ENCODE results near the gene ZNF354B.
A peak's percentile ranks its signal among the peaks of the same experiment; 100 is the strongest.
"Not testable (repeated sequence)": the region's sequence is repeated elsewhere in the genome, so short reads cannot be mapped to it uniquely, and the experiment has no call there.

Gene ZNF354B

DNA sequence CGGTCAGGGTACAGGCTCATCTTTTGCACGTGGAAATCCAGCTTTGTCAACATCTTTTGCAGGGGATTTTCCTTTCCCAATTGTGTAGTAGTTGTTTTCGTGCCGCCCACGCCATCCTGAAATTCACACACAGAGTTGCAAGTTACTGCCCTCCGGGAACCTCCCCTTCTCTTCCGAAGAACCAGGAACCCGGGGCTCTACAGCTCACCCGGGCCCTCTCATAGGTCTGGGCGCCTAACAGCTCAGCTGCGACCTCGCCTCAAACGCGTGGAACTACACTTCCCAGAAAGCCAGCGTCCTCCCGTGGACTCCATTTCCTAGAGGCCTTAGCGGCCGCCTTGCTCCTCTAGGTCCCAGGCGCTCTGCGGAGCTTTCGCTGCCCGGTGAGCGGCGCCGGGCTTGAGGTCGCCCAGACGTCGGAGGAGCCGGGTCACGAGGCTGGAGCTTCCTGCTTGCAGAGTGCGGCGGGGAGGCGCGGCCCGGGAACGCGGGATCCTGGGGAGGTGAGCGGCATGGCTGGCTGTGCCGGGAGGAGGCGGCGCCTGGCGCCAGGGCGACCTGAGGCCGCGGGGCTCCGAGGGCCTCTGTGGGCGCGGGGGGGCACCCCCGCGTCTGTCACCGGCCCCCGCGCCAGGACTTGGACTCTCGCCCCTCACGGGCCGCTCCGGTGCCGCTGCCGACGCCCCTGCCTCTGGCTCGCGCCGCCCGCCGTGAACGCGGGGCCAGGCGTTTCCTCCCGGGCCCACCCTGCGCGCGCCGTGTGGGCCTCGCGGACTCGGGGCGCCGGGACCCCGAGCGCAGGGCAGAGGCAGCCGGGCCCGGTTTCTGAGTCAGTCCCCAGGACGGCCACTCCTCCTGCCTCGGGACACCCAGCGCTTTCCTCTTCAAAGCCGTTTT, at the start of gene ZNF354B:
Gene ZNF354B (plus strand): TSS at position 329 of the 897 bp plus-strand sequence. CDS start 1,095 bp downstream, outside the sequence.
- peak; percentile 92 for DNase-seq

DNA sequence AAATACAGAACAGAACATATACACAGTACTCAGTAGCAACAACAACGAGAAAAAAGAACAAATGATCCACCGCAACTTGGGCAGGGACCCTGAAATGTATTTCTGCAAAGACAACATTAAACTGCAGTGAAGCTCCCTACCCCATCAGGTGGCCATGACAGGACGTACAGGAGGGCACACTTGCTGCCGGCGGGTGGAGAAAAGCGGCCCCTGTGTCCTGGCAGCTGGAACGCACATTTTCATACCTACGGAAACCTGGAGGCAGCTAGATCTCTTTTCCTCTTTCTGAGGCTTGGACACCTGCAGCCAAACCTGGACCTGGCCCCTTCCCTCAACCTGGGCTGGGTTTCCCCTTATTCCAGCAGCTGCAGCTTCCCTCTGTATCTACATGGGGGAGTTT, 42.2 kb upstream of the ZNF354B start:
- DNase-seq: no peak

DNA sequence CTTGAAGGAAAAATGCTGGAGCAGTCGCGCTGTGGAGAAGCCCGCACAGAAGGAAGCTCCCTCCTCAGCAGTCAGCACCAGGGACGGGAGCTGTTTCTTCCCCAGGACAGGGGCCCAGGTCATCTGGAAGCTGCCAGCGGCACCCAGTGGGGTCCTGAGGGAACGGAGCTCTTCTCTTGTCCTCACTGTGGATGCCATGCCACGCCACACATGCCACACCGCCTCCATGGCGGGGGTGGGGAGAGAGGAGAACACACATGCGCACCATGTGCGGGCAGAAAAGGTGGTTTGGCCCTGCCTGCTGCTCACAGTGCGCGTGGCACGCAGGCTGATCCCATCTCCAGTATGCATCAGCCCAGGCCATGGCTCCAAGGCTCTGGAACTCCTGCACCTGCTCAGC, 41.7 kb upstream of the ZNF354B start:
- DNase-seq: no peak

DNA sequence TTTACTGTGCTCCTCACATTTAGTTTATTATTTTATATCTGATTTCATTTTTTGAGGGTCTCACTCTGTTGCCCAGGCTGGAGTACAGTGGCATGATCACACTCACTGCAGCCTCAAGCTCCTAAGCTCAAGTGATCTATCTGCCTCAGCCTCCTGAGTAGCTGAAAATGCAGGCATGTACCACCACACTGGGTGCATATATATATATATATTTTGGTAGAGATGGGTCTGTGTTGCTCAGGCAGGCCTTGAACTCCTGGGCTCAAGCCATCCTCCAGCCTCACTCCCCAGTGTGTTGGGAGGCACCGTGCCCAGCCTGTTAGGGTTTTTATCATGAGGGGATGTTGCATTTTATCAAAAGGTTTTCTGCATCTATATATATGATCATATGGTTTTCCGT, 39.8 kb upstream of the ZNF354B start:
- DNase-seq: no peak

DNA sequence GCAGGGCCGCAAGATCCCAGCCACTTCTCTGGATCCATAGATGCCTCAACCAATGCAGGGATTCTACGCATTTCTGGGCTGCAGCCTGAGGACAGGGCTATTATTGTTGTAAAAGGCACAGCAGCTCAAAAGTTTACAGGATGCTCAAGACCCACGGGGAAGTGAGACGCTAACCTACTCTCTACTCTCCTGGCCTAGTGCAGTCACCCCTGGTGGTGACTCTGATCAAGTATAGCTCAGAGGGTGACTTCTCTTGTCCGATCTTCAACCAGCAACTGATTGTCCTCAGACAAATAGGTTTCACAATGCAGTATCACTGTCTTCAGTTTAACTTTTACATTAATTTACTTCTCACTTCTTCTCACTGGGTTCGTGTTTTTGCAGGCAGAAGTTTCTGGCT, 34.3 kb upstream of the ZNF354B start:
- DNase-seq: no peak

DNA sequence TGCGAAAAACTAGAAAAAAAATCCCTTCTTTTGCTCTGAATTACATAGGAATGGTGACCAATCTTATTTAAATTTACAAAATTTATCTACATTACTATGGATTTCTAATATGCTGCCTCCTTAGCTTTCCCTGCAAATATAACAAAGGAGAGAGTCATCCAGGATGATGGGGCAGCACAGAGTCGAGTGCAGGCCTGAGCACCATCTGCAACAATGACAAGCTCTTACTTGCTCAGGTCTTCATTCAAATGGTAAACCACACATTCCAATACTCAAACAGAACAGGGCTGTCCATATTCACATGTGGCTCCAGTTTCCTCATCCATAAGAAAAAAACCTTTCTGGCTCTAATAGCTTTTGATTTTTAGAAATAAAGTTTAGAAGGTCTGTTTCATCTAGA, 33.5 kb upstream of the ZNF354B start:
- DNase-seq: no peak

DNA sequence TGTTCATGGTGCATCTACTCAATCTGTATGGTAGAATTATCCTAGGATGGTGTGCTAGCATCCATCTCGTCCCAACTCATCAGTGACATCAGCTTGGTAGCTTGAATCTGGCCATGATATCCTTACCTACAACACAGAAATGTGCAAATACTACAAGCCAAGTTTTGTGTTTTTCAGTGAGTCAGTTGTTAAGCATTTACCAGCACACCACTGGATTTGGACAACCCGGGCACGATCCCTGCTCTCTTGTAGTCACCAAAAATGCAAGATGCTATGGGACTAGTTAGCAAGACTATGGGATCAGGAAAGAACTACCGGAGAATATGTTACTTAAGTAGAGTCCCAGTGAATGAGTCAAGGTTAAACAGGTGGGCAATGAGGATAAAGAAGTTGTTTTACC, 32.1 kb upstream of the ZNF354B start:
- no peak for DNase-seq

DNA sequence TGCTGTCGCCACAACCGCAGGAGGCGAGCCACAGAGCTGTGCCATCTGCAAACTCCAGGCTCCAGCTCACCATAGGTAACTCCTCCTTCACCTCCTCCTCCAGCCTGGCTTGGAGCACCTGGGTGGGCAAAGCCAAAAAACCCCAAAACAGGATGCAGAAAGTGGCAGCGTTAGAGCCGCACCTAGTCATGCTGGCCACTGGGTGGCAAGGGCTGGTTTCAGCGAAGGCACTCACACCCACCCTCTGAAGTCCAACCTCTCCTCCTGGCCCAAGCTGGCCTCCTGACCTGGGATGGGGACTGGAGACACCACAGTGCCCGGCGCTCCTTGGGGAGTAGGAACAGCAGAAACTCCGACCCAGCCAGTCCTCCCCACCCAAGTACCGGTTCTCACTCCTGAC, 28.7 kb upstream of the ZNF354B start:
- no peak for DNase-seq

DNA sequence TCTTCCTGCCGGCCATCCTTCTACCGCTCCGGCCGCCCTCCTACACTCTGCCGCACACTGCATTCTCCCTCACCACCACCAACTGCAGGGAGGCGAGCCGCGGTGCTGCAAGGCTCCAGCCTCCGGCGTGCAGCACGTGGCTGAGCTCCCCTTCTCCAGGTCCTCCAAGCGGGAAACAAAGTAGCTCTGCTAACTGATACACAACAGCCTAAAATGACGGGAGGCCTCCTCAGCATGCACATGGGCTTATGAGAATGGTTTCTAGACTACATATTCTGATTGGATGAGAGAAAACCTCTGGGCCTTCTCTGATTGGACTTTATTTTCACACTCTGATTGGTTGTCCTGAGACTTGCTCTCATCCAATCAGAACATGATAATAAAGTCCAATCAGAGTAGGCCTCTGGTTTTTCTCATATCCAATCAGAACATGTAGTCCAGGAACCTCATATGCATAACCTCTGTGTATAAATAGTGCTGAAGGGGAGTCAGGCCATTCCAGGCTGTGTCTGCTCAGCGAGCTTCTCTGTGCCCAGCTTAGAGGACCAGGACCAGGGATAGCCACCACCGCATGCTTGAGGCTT, 27.0 kb upstream of the ZNF354B start:
- no peak for DNase-seq

DNA sequence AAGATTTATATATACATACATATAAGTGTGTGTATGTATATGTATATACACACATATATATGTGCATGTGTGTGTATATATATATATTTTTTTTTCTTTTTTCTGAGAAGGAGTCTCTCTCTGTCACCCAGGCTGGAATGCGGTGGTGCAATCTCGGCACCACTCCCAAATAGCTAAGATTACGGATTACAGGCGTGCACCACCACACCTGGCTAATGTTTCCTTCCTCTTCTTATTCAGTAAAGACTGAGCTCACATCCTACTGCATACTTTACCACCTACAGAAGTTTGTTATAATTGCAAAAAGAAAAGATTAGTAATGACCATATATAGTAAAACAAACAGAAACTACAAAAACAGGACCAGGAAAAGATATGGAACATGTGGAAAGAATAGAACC, 23.1 kb upstream of the ZNF354B start:
- DNase-seq: no peak

DNA sequence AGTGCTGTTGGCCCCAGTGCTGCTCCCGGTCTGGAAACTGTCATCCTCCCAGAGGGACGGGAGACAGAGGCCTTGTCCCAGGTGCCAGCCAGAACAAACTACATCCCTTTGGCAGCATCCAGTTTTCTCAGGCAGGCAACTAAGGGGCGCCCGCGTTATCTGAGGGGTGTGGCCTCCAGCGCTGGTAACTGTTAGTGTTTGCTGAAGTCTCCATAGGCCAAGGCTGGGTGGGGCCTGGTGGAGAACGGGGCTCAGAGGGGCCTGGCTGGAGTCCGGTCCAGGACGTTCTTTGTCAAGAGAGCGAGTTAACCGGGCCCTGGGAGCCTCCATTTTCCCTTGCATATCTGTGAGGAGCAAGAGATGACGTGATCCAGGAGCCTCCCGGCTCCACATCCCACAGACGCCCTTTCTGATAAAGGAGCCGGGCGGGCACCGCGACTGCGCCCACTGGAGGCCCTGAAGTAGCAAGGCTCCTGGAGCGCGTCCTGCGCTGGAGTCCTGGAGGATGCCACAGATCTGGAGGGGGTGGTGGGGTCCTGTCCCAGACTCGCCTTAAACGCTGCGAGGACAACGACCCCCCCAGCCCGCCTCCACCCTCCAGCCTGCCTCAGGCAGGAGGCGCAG, 20.9 kb upstream of the ZNF354B start:
- DNase-seq: not testable (repeated sequence)

DNA sequence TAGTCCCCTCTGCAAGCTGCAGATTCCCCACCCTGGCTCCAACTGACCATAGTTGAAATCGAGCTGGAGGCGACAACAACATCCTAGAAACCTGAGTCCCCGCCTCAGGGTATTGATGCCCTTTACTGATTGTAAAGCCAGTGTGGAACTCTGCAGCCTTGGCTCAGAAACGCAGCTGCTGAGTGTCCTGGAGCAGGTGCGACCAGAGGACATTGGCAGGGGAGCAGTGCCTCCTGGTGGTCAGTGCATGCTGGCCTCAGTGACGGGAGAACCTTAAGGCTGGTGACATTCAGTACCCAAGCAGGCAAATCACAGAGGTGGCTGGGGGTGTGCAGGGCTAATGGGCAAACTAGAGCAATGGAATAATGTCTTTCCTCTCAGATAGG, 20.4 kb upstream of the ZNF354B start:
- peak; percentile 4 for DNase-seq

DNA sequence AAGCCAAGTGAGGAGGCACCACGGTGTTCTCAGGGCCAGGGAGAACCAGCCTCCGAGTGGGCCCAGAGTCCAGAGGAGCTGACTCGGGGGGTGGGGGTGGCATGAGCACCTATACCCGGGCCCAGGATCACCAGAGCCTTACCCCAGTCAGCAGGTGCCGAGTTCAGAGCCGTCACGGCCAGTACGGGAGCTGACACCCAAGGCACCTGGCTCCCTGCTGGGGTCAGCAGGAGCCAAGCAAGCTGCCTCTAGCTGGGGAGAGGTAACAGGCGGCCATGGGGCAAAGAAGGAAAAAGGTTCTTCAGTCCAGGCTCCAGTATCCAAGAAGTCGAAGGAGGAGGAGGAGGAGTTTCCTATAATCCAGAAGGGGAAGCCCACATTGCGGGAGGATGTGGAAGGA, 19.4 kb upstream of the ZNF354B start:
- DNase-seq: not testable (repeated sequence)

DNA sequence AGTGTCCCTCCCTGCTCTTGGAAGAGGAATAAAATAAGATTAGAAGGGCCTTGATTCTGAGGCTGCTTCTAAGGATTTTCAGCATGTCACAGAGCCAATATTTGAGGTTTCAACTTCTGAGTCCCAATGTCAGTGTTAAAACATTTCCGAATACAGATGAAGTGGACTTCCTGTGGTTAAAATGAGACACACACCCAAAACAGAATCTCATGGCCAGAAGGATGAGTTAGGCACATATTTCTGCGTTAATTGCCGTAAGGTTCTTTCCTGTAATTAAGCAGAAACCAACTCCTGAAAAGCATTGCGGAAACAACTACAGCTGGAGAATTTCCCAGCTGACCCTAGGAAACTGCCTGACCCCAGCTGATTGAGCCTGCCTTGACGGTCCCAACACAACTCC, 10.4 kb upstream of the ZNF354B start:
- DNase-seq: no peak

DNA sequence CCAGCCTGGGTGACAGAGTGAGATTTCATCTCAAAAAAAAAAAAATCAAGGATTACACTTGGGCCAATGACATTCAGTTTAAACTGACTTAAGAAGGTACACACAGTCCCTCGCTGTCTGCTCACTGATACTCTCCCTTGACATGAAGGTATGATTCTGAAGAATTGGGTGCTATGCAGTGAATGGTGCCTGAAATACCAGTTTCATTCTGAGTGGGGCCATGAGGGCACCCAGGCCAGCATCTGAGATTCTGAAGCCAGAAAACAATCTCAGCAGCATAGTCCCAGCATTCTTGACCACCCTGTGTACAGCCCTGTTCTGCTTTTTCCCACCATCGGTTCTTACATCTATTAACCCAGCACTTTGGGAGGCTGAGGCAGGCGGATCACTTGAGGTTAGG, 7.8 kb upstream of the ZNF354B start:
- no peak for DNase-seq

DNA sequence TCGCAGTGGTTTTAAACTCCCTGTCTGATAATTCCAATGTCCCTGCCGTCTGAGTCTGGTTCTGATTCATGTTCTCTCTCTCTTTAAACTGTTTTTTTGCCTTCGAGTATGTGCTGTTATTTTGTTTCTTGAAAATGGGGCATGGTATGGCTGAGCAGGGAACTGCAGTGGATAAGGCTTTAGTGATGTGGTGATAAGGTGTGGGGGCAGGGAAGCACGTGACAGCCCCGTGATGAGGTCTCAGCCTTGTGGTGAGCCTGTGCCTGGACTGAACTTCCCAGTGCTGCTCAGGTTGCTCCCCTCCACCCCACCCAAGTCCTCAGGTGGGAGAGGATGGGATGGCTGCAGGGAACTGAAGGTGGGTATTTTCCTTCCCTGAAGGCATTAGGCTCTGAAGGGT, 5.5 kb upstream of the ZNF354B start:
- no peak for DNase-seq

DNA sequence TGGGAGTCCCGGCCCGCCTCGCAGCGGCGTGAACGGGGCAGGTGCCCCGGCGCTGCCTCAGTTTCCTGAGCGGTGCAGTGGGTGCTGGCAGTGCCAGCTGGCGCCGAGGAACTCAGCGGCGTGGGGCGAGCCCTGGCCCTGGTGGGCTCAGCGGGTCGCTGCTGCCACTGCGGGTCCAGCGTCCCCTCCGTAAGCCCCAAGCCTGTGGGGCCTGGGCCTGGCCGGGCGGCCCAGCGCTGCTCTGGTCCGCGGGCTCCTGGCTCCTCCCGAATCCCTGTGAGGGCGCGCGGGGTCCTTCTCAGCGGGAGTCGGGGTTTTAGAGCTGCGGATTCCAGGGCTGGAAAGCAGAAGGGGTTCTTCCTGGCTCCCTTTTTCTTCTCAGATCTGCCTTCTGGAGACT, 862 bp downstream of the ZNF354B start:
- not testable (repeated sequence) for DNase-seq

DNA sequence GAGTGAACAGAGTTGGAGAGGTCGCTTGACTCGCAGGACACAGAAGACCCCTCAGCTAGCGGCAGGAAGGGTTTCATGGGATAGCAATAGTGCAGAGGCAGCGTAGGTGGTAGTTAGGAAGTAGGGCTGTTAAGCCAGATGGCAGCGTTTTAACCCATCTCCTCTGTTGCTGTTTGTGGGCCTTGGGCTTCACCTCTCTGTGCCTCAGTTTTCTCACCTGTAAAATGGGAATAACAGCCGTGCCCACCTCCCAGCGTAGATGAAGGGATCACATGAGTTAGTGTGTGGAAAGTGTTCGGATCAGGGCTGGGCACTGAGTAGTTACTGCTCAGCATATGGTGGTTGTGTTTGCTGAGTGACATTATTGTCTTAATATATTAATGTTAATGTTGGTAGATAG, 1.9 kb downstream of the ZNF354B start:
- no peak for DNase-seq

DNA sequence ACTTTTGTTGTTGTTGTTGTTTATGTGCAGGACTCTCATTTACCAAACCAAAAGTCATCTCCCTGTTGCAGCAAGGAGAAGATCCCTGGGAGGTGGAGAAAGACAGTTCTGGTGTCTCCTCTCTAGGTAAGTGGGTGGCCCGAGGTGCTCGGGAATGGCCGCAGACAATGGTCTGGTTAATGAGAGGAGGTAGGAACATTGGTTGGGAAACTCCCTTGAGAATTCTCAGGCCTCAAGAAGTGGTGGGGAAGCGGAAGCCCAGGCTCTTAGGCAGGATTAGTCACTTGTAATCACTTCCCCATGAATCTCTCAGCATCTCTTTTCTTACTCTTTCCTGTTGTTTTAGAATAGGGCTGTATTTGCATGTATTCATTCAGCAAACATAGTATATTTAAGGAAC, 7.2 kb downstream of the ZNF354B start:
- no peak for DNase-seq

DNA sequence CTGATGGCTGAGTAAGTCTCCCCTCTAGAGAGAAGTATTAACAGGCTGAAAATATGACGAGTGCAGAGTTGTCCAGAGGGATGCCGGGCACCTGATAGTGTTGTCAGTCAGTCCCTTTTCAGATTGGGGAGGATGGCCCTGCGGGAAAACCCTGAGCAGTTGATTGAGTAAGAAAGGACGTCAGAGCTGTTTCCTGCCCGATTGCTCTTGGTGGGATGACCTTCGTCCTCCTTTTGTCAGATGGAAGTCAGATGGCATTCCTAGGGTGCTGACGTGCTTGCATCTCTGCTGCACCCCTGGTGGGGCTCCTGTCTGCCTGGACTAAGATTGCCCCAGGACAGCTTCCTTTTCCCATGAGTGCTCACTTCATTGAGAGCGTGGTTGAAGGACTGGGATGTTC, 9.8 kb downstream of the ZNF354B start:
- no peak for DNase-seq

DNA sequence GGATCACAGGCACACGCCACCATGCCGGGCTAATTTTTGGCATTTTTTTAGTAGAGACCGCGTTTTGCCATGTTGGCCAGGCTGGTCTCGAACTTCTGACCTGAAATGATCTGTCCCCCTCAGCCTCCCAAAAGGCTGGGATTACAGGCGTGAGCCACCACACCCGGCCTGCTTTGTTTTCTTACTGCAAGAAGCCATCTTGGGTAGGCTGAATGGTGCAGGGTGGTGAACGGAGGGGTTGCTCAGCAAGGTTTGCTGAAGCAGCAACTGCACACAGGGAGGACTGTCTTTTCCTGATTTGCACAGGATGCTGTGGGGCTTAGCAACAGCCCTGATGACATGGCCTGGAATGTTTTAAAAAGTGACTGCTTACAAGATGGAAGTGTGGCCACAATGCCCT, 10.7 kb downstream of the ZNF354B start:
- no peak for DNase-seq

DNA sequence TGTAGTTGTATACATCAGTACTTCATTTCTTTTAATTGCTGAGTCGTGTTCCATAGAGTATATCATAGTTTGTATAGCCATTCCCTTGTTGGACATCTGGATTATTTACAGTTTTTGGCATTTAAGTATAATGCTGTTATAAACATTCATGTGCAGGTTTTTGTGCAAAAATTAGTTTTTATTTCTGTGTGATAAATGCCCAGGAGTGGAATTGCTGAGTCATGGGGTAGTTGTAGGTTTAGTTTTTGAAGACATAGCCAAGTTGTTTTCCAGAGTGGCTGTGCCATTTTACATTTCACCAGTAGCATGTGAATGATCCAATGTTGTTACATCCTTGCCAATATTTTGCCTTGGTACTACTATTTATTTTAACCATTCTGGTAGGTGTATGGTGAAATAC, 12.5 kb downstream of the ZNF354B start:
- DNase-seq: no peak

DNA sequence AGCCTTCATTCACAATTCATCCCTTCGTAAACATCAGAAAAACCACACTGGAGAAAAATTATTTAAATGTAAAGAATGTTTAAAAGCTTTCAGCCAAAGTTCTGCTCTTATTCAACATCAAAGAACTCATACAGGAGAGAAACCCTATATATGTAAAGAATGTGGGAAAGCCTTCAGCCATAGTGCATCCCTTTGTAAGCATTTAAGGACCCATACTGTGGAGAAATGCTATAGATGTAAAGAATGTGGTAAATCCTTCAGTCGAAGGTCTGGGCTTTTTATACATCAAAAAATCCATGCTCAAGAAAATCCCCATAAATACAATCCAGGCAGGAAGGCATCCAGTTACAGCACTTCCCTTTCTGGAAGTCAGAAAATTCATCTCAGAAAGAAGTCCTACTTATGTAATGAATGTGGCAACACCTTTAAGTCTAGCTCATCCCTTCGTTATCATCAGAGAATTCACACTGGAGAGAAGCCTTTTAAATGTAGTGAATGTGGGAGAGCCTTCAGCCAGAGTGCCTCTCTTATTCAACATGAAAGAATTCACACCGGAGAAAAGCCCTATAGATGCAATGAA, 23.5 kb downstream of the ZNF354B start:
- DNase-seq: not testable (repeated sequence)
